GM21390 (cell line): Measurements from ENCODE around the gene MRPS27.

Experiments used
- ATAC-seq: cut with Tn5 transposase; IDR thresholded peaks from one replicate; pipeline ENCODE4 v1.9.1; 2021; ENCODE audit not compliant: unreplicated experiment

Gene MRPS27

GRCh38 chr5:72319976-72320752 is at the start of gene MRPS27, which contains the start of gene PTCD2:
Gene MRPS27, minus strand, starts transcription at chr5:72320240. Its CDS starts 19 bp downstream, at chr5:72320221.
Gene PTCD2, plus strand, starts transcription at chr5:72320373. Its CDS starts 10 bp downstream, at chr5:72320383.
- peak; percentile 99 for ATAC-seq

- ATAC-seq, result no peak
These were observed 49.7 kb upstream of the MRPS27 start for GRCh38 chr5:72369711-72370110.

GRCh38 chr5:72369301-72369700 is 49.3 kb upstream of the MRPS27 start:
- ATAC-seq, result no peak

- no peak for ATAC-seq
These were observed 48.2 kb upstream of the MRPS27 start for GRCh38 chr5:72368271-72368670.

- ATAC-seq, result peak; percentile 75
These were observed 46.4 kb upstream of the MRPS27 start for GRCh38 chr5:72366324-72366976.

- no peak for ATAC-seq
These were observed 44.9 kb upstream of the MRPS27 start for GRCh38 chr5:72364951-72365350.

GRCh38 chr5:72364171-72364570 is 44.1 kb upstream of the MRPS27 start:
- no peak for ATAC-seq

- no peak for ATAC-seq
These were observed 43.2 kb upstream of the MRPS27 start for GRCh38 chr5:72363166-72363802.

- ATAC-seq, result no peak
These were observed 39.8 kb upstream of the MRPS27 start for GRCh38 chr5:72359886-72360285.

- ATAC-seq, result no peak
These were observed 38.9 kb upstream of the MRPS27 start for GRCh38 chr5:72358925-72359324.

- ATAC-seq, result no peak
These were observed 36.3 kb upstream of the MRPS27 start for GRCh38 chr5:72356361-72356760.

GRCh38 chr5:72355706-72356299 is 35.8 kb upstream of the MRPS27 start:
- ATAC-seq, result no peak

GRCh38 chr5:72353046-72353445 is 33.0 kb upstream of the MRPS27 start:
- ATAC-seq, result no peak

GRCh38 chr5:72352616-72353015 is 32.6 kb upstream of the MRPS27 start:
- no peak for ATAC-seq

GRCh38 chr5:72351376-72351775 is 31.3 kb upstream of the MRPS27 start:
- no peak for ATAC-seq

- ATAC-seq, result no peak
These were observed 27.8 kb upstream of the MRPS27 start for GRCh38 chr5:72347801-72348308.

GRCh38 chr5:72346398-72346797 is 26.4 kb upstream of the MRPS27 start:
- ATAC-seq, result no peak

GRCh38 chr5:72338689-72339209 is 18.7 kb upstream of the MRPS27 start:
- ATAC-seq, result no peak

- ATAC-seq, result no peak
These were observed 17.1 kb upstream of the MRPS27 start for GRCh38 chr5:72337159-72337558.

GRCh38 chr5:72330712-72331111 is 10.7 kb upstream of the MRPS27 start:
- no peak for ATAC-seq

GRCh38 chr5:72328172-72328571 is 8.1 kb upstream of the MRPS27 start:
- ATAC-seq, result no peak
